Keratinocyte (primary cell): ENCODE results near the gene UNKL. TPM values are rescaled to one million over a fixed set of nuclear protein-coding genes. Genes with fewer than 3 reads are reported as not detected.

Experiments
- DNase-seq: peaks from one replicate; pipeline ENCODE4 v3.0.0-alpha.2; 2011; ENCODE audit warnings: low read depth, missing footprints, low spot score
- FAIRE-seq: peaks from 2 replicates; lab custom pipeline; 2011; peaks lifted over from hg19 to GRCh38; lab: Jason Lieb, UNC
- H2AFZ ChIP-seq: 2 replicates; pipeline ENCODE4 v1.6.0; 2012; ENCODE audit warnings: low read length, control low read depth, inconsistent platforms; ENCODE audit not compliant: control insufficient read depth
- H3K27ac ChIP-seq: 2 replicates; pipeline ENCODE4 v1.5.1; 2011; ENCODE audit warnings: low read length; ENCODE audit not compliant: control insufficient read depth, insufficient read depth
- H3K27me3 ChIP-seq: 3 replicates; pipeline ENCODE4 v1.6.0; 2011; ENCODE audit warnings: low read length; ENCODE audit not compliant: control insufficient read depth, insufficient read depth; ENCODE audit errors: extremely low read depth
- H3K36me3 ChIP-seq, 2 experiments: 2 replicates in 1 of 2; 3 replicates in 1 of 2; pipeline ENCODE4 v1.5.1; 2011; ENCODE audit warnings: low read length in 2 of 2, mild to moderate bottlenecking in 1 of 2; ENCODE audit not compliant: control insufficient read depth in 2 of 2, insufficient read depth in 2 of 2; ENCODE audit errors: extremely low read depth in 1 of 2
- H3K4me1 ChIP-seq: 3 replicates; pipeline ENCODE4 v1.5.1; 2011; ENCODE audit warnings: low read length; ENCODE audit not compliant: control insufficient read depth, insufficient read depth; ENCODE audit errors: extremely low read depth
- H3K4me2 ChIP-seq: 3 replicates; pipeline ENCODE4 v1.6.0; 2011; ENCODE audit warnings: low read depth, low read length; ENCODE audit not compliant: control insufficient read depth, insufficient read depth; ENCODE audit errors: extremely low read depth
- H3K4me3 ChIP-seq, 3 experiments: fragments of 200-600 bp in 1 of 3; sonication (generic) in 1 of 3; 2 replicates in 2 of 3; 3 replicates in 1 of 3; pipeline ENCODE4 v1.5.1; 2011 to 2016; ENCODE audit warnings: low read length in 3 of 3, mild to moderate bottlenecking in 3 of 3, control low read depth in 2 of 3, inconsistent platforms in 1 of 3, low read depth in 1 of 3, mixed read lengths in 1 of 3, mixed run types in 1 of 3, moderate library complexity in 1 of 3; ENCODE audit not compliant: control insufficient read depth in 2 of 3, insufficient read depth in 2 of 3; ENCODE audit errors: extremely low read depth in 1 of 3
- H3K79me2 ChIP-seq: 2 replicates; pipeline ENCODE4 v1.6.0; 2012; ENCODE audit warnings: low read length; ENCODE audit not compliant: control insufficient read depth, insufficient read depth
- H3K9ac ChIP-seq: 3 replicates; pipeline ENCODE4 v1.6.0; 2011; ENCODE audit warnings: low read length; ENCODE audit not compliant: control insufficient read depth, insufficient read depth; ENCODE audit errors: extremely low read depth
- H3K9me1 ChIP-seq: 3 replicates; pipeline ENCODE4 v1.6.0; 2011; ENCODE audit warnings: low read length; ENCODE audit not compliant: control insufficient read depth, insufficient read depth; ENCODE audit errors: extremely low read depth
- H3K9me3 ChIP-seq: 2 replicates; pipeline ENCODE4 v1.5.1; 2012; ENCODE audit warnings: low read depth, low read length; ENCODE audit not compliant: control insufficient read depth
- H4K20me1 ChIP-seq: 3 replicates; pipeline ENCODE4 v1.6.0; 2011; ENCODE audit warnings: low read length; ENCODE audit not compliant: control insufficient read depth, insufficient read depth; ENCODE audit errors: extremely low read depth
- EZH2 ChIP-seq: IDR thresholded peaks from one replicate; pipeline ENCODE4 v1.6.1; 2012; ENCODE audit warnings: inconsistent platforms, mild to moderate bottlenecking, low read length, moderate library complexity
- dilution Hi-C: fragments of 300-500 bp; cut with MboI; formaldehyde crosslinking; loops from one replicate; pipeline ENCODE4 v1.7.0; 2020; ENCODE audit warnings: low sequenced_read_pairs; ENCODE audit not compliant: extremely low pct_ligation_motif_present
- polyA plus RNA-seq, 5 experiments: library from polyadenylated mRNA; depleted of rRNA in 3 of 5; stranded (reverse) in 3 of 5; stranded (forward) in 1 of 5; unstranded in 1 of 5; fragments of >200 nt; gene quantifications; 1 replicate in 1 of 5; 2 replicates in 3 of 5; 3 replicates in 1 of 5; pipeline versions ENCODE4 v1.2.1 to v1.2.3, GENCODE V29; 2011 to 2012; ENCODE audit warnings: missing spikeins in 2 of 5, low read depth in 1 of 5, low replicate concordance in 1 of 5
- TF ChIP-seq, protein P1 (sequence below), 3 experiments: IDR thresholded peaks in 1 of 3; conservative IDR thresholded peaks in 1 of 3; optimal IDR thresholded peaks in 1 of 3; 2 replicates in 2 of 3; 3 replicates in 1 of 3; pipeline versions ENCODE3 to v1.5.1; 2011; ENCODE audit warnings: low read length in 3 of 3, mild to moderate bottlenecking in 3 of 3, moderate library complexity in 2 of 3, control low read depth in 1 of 3, inconsistent platforms in 1 of 3; ENCODE audit not compliant: insufficient read depth in 2 of 3; ENCODE audit errors: extremely low read depth in 1 of 3

UNKL gene
- polyA plus RNA-seq, 1 donor (not counting 4 experiments of a cell fraction or from before 2014, with no cell fraction given), result 2.3 TPM

DNA sequence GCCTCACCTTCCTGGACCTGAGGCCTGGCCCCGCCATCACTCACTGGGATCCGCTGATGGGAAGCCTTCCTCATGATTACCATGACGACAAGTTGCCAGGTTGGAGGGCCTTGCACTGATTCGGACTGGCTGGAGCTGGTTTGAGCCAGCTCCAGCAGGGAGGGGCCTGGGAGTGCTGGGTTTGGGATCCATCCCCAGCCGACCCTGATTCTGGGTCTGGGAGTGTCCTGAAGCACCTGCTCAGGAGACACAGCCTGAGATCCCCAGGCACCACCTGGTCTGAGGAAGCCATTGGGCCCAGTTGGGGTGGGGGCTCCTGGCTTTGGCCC is 86.9 kb downstream of the UNKL start:
- FAIRE-seq, result no peak
- Histone ChIP-seq H2AFZ (no peak overlapping the region), H3K27ac (no peak overlapping the region), H3K27me3 (peaks cover 15% of the 10 kb centered on the region), H3K4me1 (no peaks in the 10 kb centered on the region), H3K9me1 (no peaks in the 10 kb centered on the region), H3K9ac (no peak overlapping the region), H3K9me3 (no peaks in the 10 kb centered on the region), H3K4me2 (no peak overlapping the region), H3K79me2 (no peaks in the 10 kb centered on the region), H3K36me3 (peaks cover 7 to 8% of the 10 kb centered on the region in 2 experiments), H3K4me3 (no peak overlapping the region), H4K20me1 (peaks cover 3% of the 10 kb centered on the region)
- no peak for DNase-seq
- TF ChIP-seq, protein P1, sequence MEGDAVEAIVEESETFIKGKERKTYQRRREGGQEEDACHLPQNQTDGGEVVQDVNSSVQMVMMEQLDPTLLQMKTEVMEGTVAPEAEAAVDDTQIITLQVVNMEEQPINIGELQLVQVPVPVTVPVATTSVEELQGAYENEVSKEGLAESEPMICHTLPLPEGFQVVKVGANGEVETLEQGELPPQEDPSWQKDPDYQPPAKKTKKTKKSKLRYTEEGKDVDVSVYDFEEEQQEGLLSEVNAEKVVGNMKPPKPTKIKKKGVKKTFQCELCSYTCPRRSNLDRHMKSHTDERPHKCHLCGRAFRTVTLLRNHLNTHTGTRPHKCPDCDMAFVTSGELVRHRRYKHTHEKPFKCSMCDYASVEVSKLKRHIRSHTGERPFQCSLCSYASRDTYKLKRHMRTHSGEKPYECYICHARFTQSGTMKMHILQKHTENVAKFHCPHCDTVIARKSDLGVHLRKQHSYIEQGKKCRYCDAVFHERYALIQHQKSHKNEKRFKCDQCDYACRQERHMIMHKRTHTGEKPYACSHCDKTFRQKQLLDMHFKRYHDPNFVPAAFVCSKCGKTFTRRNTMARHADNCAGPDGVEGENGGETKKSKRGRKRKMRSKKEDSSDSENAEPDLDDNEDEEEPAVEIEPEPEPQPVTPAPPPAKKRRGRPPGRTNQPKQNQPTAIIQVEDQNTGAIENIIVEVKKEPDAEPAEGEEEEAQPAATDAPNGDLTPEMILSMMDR (optimal IDR thresholded peaks at IDR 0.05 in 1 of 3, IDR thresholded peaks at IDR 0.05 in 1 of 3, conservative IDR thresholded peaks at IDR 0.05 in 1 of 3; ENCODE audit: extremely low read depth in 1 of 3, insufficient read depth in 2 of 3, low read length in 3 of 3), result no peak
- no peak for TF ChIP-seq EZH2
- dilution Hi-C loops, result no loop called here

DNA sequence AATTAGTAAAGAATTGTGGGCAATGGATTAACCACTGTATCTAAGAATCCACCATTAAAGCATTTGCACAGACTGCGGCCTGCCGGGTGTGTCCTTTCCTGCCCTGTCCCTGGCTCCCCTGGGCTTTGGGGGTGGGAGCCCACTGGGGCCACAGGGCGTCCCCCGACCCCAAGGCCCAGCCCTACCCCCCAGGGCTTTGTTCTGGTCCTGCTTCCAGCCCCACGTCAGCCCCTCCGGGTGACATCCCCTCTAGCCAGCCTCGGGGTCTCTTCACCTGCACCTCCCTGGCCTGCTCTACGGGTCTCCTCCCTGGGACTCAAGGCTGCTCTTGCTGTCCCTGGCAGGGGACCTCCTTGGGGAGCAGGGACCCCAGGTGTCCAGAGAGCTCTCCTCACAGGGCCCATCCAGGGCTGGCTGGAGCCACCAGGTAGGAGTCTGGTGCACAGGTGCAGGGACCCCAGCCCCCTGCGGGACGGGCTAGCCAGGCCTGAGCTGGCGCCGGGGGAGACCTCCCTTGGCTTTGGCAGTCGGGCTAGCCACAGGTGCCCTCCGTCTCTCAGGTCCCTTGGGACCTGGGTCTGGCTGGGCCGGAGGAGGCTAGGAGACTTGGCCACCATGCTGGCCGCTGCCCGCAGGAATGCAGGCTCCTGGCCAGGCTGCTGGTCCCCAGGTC is 87.4 kb downstream of the UNKL start:
- Histone ChIP-seq H4K20me1 (peaks cover 3% of the 10 kb centered on the region), H3K79me2 (no peaks in the 10 kb centered on the region), H2AFZ (no peak overlapping the region), H3K9me3 (no peaks in the 10 kb centered on the region), H3K4me1 (no peaks in the 10 kb centered on the region), H3K27ac (no peak overlapping the region), H3K9ac (no peak overlapping the region), H3K9me1 (no peaks in the 10 kb centered on the region), H3K4me3 (no peak overlapping the region), H3K27me3 (peaks cover 10% of the 10 kb centered on the region), H3K36me3 (peaks cover 7 to 10% of the 10 kb centered on the region in 2 experiments), H3K4me2 (no peak overlapping the region)
- no peak for TF ChIP-seq EZH2
- TF ChIP-seq, protein P1 (optimal IDR thresholded peaks at IDR 0.05 in 1 of 3, IDR thresholded peaks at IDR 0.05 in 1 of 3, conservative IDR thresholded peaks at IDR 0.05 in 1 of 3; ENCODE audit: extremely low read depth in 1 of 3, insufficient read depth in 2 of 3, low read length in 3 of 3), result no peak
- no peak for FAIRE-seq
- dilution Hi-C loops, result no loop called here
- DNase-seq, result no peak
